Heart left ventricle (tissue), 13 donors: ENCODE results near the gene NUP43.

Source experiments
- CTCF ChIP-seq, 12 donors: fragments of 200-600 bp; sonication (generic) in 4 of 12; IDR thresholded peaks; one replicate each; pipeline versions ENCODE4 v1.5.0 to v1.8.0; 2018 to 2022; ENCODE audit warnings: antibody characterized with exemption in 12 of 12, mild to moderate bottlenecking in 5 of 12
- POLR2A ChIP-seq, 2 donors: fragments of 450-650 bp; IDR thresholded peaks; one replicate each; pipeline ENCODE4 v1.6.1; 2017; ENCODE audit warnings: antibody characterized with exemption in 2 of 2, mild to moderate bottlenecking in 2 of 2, moderate library complexity in 2 of 2
- donor health status: ischemic (EF 13 %, LVEDD 7.1; RV severe dilation, severe dysfunction).
- donor health status: DM: no; HTN: yes; CAD: no.
- donor health status: DM: no; HTN: no; CAD: no.
- donor health status: ischemic (EF 25% LVEDD 6.9; RV normal size, moderate dysfunction).
- donor health status: ischemic (EF 25% LVEDD 5.7; RV mildly dilated, moderate dysfunction).
- donor health status: ischemic (EF 35%, LVEDD 5.7; RV mildly dilated, moderate dysfunction).
- donor health status: nonischemic (EF 11% LVEDD 7.7; RV severe dilation, severe dysfunction).
- donor health status: DM: yes; HTN: yes; CAD: no.
- donor health status: PGD.
- donor health status: ischemic (EF 29% LVEDD 5.4; RV normal size, mild dysfunction).
- donor health status: nonischemic (EF 23%, LVEDD 6.1; RV moderate dilation, normal function).

- no peak for TF ChIP-seq CTCF (IDR thresholded peaks at IDR 0.05)
- TF ChIP-seq POLR2A (IDR thresholded peaks at IDR 0.05), result no peak
Observed at GRCh38 chr6:149699150-149699549, 47.2 kb downstream of the NUP43 start.
